B cell (primary cell): ENCODE measurements around the gene FOXI3. TPM values are rescaled to one million over a fixed set of nuclear protein-coding genes. Genes with fewer than 3 reads are reported as not detected.

Source experiments
- ATAC-seq: fragments of 200-7000 bp; cut with Tn5 transposase; one replicate; pipeline ENCODE4 v1.10.0; 2021; ENCODE audit warnings: low read depth, mild to moderate bottlenecking, moderate number of reproducible peaks, moderate library complexity
- CTCF ChIA-PET: fragments of 350-600 bp; sonication (Branson Sonifier 250); formaldehyde crosslinking; loops from one replicate; lab custom pipeline; 2021; ENCODE audit warnings: antibody characterized with exemption, inconsistent platforms; lab: Charles Lee
- POLR2A ChIA-PET: fragments of 350-600 bp; sonication (Branson Sonifier 250); formaldehyde crosslinking; loops from one replicate; lab custom pipeline; 2021; ENCODE audit warnings: antibody characterized with exemption; lab: Charles Lee
- DNase-seq: peaks from one replicate; pipeline ENCODE4 v3.0.0; 2013
- H2AFZ ChIP-seq: 2 replicates; pipeline ENCODE4 v1.6.1; 2012; ENCODE audit warnings: mild to moderate bottlenecking, low read depth, low read length; ENCODE audit not compliant: insufficient read depth, poor library complexity, severe bottlenecking
- H3K27ac ChIP-seq, 2 donors: 1 replicate in 1 of 2; 2 replicates in 1 of 2; pipeline ENCODE4 v1.5.1; 2012 to 2013; ENCODE audit warnings: low read length in 2 of 2, mild to moderate bottlenecking in 2 of 2, moderate library complexity in 1 of 2
- H3K27me3 ChIP-seq, 4 experiments: fragments of 200-600 bp in 1 of 4; sonication (generic) in 1 of 4; replicated peaks in 1 of 4; 1 replicate in 2 of 4; 2 replicates in 2 of 4; pipeline versions ENCODE4 v1.6.1 to v1.7.0; 2013 to 2016; ENCODE audit warnings: low read length in 3 of 4, mild to moderate bottlenecking in 2 of 4, mixed read lengths in 1 of 4, moderate library complexity in 1 of 4; ENCODE audit not compliant: insufficient read depth in 4 of 4, control insufficient read depth in 3 of 4; ENCODE audit errors: control extremely low read depth in 1 of 4
- H3K36me3 ChIP-seq, 2 experiments: replicated peaks in 1 of 2; 1 replicate in 1 of 2; 2 replicates in 1 of 2; pipeline versions ENCODE4 v1.6.1 to v1.7.1; 2013; ENCODE audit warnings: low read length in 1 of 2; ENCODE audit not compliant: insufficient read depth in 2 of 2, control insufficient read depth in 1 of 2; ENCODE audit errors: control extremely low read depth in 1 of 2, extremely low read depth in 1 of 2
- H3K4me1 ChIP-seq, 2 donors: fragments of 200-600 bp in 1 of 2; sonication (generic) in 1 of 2; 1 replicate in 1 of 2; 2 replicates in 1 of 2; pipeline versions ENCODE4 v1.5.1 to v1.6.1; 2013 to 2017; ENCODE audit warnings: low read length in 2 of 2; ENCODE audit not compliant: control insufficient read depth in 2 of 2, insufficient read depth in 2 of 2
- H3K4me2 ChIP-seq: replicated peaks from 2 replicates; pipeline ENCODE3; 2012; ENCODE audit warnings: mild to moderate bottlenecking, low read depth, low read length; ENCODE audit not compliant: poor library complexity, severe bottlenecking
- H3K4me3 ChIP-seq, 5 experiments: fragments of 200-600 bp in 1 of 5; sonication (generic) in 1 of 5; 1 replicate in 3 of 5; 2 replicates in 2 of 5; pipeline versions ENCODE4 v1.5.1 to v1.7.0; 2011 to 2016; ENCODE audit warnings: low read length in 4 of 5, mild to moderate bottlenecking in 4 of 5, low read depth in 2 of 5, control low read depth in 1 of 5, moderate library complexity in 1 of 5; ENCODE audit not compliant: insufficient read depth in 1 of 5; ENCODE audit errors: control extremely low read depth in 1 of 5, extremely low read depth in 1 of 5
- H3K79me2 ChIP-seq: fragments of 200-600 bp; sonication (generic); one replicate; pipeline ENCODE4 v1.6.0; 2016; ENCODE audit warnings: low read length; ENCODE audit not compliant: control insufficient read depth, insufficient read depth
- H3K9ac ChIP-seq: fragments of 200-600 bp; sonication (generic); 2 replicates; pipeline ENCODE4 v1.6.1; 2017; ENCODE audit warnings: mild to moderate bottlenecking, low read length, moderate library complexity
- H3K9me3 ChIP-seq, 3 donors: one replicate each; pipeline versions ENCODE4 v1.6.1 to v1.7.1; 2013; ENCODE audit warnings: low read length in 2 of 3; ENCODE audit not compliant: control insufficient read depth in 2 of 3, insufficient read depth in 1 of 3; ENCODE audit errors: control extremely low read depth in 1 of 3
- H4K20me1 ChIP-seq: 2 replicates; pipeline ENCODE4 v1.6.0; 2012; ENCODE audit warnings: mild to moderate bottlenecking, low read length; ENCODE audit not compliant: insufficient read depth, control insufficient read depth, poor library complexity, severe bottlenecking
- H3K27ac Mint-ChIP-seq: one replicate; pipeline ENCODE4 v1.8.0; 2021; ENCODE audit warnings: mixed read lengths
- H3K27me3 Mint-ChIP-seq: one replicate; pipeline ENCODE4 v1.8.0; 2021; ENCODE audit warnings: mixed read lengths
- H3K4me1 Mint-ChIP-seq: one replicate; pipeline ENCODE4 v1.8.0; 2021; ENCODE audit warnings: mixed read lengths
- H3K4me3 Mint-ChIP-seq: one replicate; pipeline ENCODE4 v1.8.0; 2021; ENCODE audit warnings: mixed read lengths
- H3K9me3 Mint-ChIP-seq: one replicate; pipeline ENCODE4 v1.8.0; 2022; ENCODE audit warnings: mixed read lengths; ENCODE audit not compliant: insufficient read depth
- CTCF ChIP-seq: fragments of 200-600 bp; IDR thresholded peaks from one replicate; pipeline ENCODE4 v1.8.0; 2022; ENCODE audit warnings: antibody characterized with exemption, mild to moderate bottlenecking
- EZH2 ChIP-seq: IDR thresholded peaks from 2 replicates; pipeline ENCODE4 v1.6.1; 2012; ENCODE audit warnings: borderline replicate concordance, low read depth, mild to moderate bottlenecking, moderate library complexity, low read length; ENCODE audit not compliant: insufficient read depth, poor library complexity, severe bottlenecking
- WGBS: methylation state at CpG from one replicate; pipeline ENCODE4 v1.1.5; 2013; ENCODE audit warnings: missing lambda C conversion rate; ENCODE audit not compliant: insufficient coverage; 5-methylcytosine and 5-hydroxymethylcytosine counted together
- intact Hi-C: fragments of 100-400 bp; cut with micrococcal nuclease; formaldehyde crosslinking; loops from one replicate; pipeline ENCODE4 v1.10.0; 2022
- polyA plus RNA-seq: library from polyadenylated mRNA; depleted of rRNA; stranded (reverse); fragments of >200 nt; gene quantifications from 2 replicates; pipeline ENCODE4 v1.2.3, GENCODE V29; 2012
- total RNA-seq, 2 donors: library from RNA; stranded (reverse); fragments of 120-200 nt in 1 of 2; gene quantifications; 1 replicate in 1 of 2; 2 replicates in 1 of 2; pipeline versions ENCODE4 v1.2.3 to v1.2.4, GENCODE V29; 2013 to 2022

Gene FOXI3
- total and polyA plus RNA-seq, 2 donors (not counting 1 experiment from before 2014, with no cell fraction given), result not detected

DNA sequence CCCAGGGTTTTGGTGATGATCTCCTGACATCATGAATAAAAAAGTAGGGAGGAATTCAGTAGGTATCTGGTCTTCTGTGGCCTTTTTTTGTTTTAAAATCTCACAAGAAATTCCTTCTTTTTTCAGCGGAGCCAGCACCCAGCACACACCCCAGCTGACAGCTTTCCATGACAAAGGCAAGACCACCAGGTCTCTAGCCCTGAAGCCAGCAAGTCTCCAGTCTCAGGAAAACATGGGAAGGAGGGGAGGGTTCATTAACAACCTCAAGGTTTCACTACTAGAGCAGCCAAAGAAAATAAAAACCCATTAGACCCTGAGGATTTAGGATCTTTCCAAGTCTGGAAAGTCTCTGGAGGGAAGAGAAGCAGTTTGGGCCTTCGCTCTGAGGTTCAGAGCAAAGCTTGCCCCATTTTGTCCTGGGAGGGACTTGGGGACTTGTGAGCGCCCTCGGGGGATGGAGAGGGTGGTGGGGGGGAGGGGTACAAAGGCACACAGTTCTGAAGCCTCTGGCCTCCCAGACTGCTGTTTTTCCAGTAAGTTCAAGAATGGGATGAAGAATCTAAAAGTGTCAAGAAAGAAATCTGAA, 9.0 kb downstream of the FOXI3 start:
- no peaks in the 10 kb centered on the region for H3K79me2 ChIP-seq
- no peak overlapping the region for H3K4me3 ChIP-seq
- H3K27me3 Mint-ChIP-seq, result peaks cover 49% of the 10 kb centered on the region
- H3K36me3 ChIP-seq, result no peaks in the 10 kb centered on the region
- no peaks in the 10 kb centered on the region for H4K20me1 ChIP-seq
- TF ChIP-seq CTCF, result no peak
- no peak for TF ChIP-seq EZH2
- H3K4me1 Mint-ChIP-seq, result no peaks in the 10 kb centered on the region
- no peaks in the 10 kb centered on the region for H3K9me3 Mint-ChIP-seq
- no peaks in the 10 kb centered on the region for H3K4me1 ChIP-seq
- H3K9me3 ChIP-seq, result peaks cover 0 to 6% (median 0%) of the 10 kb centered on the region in 3 donors
- H3K27ac Mint-ChIP-seq, result no peak overlapping the region
- H3K4me3 Mint-ChIP-seq, result no peak overlapping the region
- DNase-seq, result no peak
- ChIA-PET CTCF (no interaction called here), POLR2A (no interaction called here)
- 100% methylated on average over 1 of the region's 4 CpGs for WGBS
- peaks cover 0 to 14% (median 8%) of the 10 kb centered on the region in 4 experiments for H3K27me3 ChIP-seq
- no peak overlapping the region for H2AFZ ChIP-seq
- ATAC-seq, result no peak
- intact Hi-C loops, result no loop called here
- no peak overlapping the region for H3K4me2 ChIP-seq
- H3K27ac ChIP-seq, result no peak overlapping the region
- no peak overlapping the region for H3K9ac ChIP-seq

DNA sequence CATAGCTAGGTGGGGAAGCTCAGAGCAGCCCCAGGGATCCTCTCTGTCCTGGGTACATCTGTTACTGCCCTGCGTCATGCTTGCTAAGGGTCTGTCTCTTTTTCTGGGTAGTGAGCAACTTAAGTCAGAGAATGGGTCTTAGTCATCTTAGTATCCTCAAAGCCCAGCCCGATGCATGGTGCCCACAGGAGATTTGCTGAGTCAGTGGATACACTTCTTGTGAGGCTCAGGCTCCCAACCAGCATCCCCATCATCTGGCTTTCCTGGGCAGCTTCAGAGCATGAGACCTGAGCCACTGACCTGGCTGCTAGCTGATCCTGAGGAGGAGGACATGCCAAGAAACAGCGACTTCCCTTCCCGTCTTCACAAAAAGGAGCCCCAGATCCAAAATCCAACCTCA, 10.0 kb downstream of the FOXI3 start:
- H2AFZ ChIP-seq, result no peak overlapping the region
- no peaks in the 10 kb centered on the region for H3K4me1 Mint-ChIP-seq
- no peaks in the 10 kb centered on the region for H4K20me1 ChIP-seq
- H3K9ac ChIP-seq, result no peak overlapping the region
- TF ChIP-seq CTCF (no peak), EZH2 (no peak)
- H3K27me3 ChIP-seq, result peaks cover 0 to 14% (median 8%) of the 10 kb centered on the region in 4 experiments
- no peak overlapping the region for H3K4me2 ChIP-seq
- H3K4me3 Mint-ChIP-seq, result no peak overlapping the region
- ATAC-seq, result no peak
- intact Hi-C loops, result no loop called here
- no peak overlapping the region for H3K27ac ChIP-seq
- H3K79me2 ChIP-seq, result no peaks in the 10 kb centered on the region
- no peaks in the 10 kb centered on the region for H3K9me3 Mint-ChIP-seq
- no peak for DNase-seq
- H3K4me1 ChIP-seq, result no peaks in the 10 kb centered on the region
- ChIA-PET POLR2A (no interaction called here), CTCF (no interaction called here)
- H3K9me3 ChIP-seq, result peaks cover 0 to 6% (median 0%) of the 10 kb centered on the region in 3 donors
- H3K4me3 ChIP-seq, result no peak overlapping the region
- H3K27me3 Mint-ChIP-seq, result peaks cover 42% of the 10 kb centered on the region
- WGBS, result 83% methylated on average over 4 of the region's 4 CpGs
- H3K27ac Mint-ChIP-seq, result no peak overlapping the region
- H3K36me3 ChIP-seq, result no peaks in the 10 kb centered on the region
